SW 1271 (cell line): ENCODE results near the gene CBLIF.
"Not testable (repeated sequence)": the region's sequence is repeated elsewhere in the genome, so short reads cannot be mapped to it uniquely, and the experiment has no call there.

Experiments
- DNase-seq, 2 experiments: peaks; one replicate each; lab custom pipeline; 2025; lab: John Stamatoyannopoulos, UW

The CBLIF gene

DNA sequence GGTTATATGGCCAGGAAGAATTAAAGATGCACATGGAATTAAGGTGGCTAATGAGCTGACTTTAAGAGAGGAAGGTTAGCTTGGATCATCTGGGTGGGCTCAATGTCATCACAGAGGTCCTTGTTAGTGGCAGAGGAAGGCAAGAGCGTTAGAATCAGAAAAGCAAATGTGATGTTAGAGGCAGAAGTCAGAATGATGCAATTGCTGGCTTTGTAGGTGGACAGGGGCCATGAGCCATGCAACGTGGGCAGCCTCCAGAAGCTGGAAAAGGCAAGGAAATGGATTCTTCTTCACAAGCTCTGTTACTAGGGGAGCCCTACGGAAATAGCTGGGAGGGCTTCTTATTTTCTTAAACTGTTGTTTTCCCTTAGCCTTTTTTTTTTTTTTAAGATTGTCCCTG is 2.3 kb upstream of the CBLIF start:
- no peak for DNase-seq

DNA sequence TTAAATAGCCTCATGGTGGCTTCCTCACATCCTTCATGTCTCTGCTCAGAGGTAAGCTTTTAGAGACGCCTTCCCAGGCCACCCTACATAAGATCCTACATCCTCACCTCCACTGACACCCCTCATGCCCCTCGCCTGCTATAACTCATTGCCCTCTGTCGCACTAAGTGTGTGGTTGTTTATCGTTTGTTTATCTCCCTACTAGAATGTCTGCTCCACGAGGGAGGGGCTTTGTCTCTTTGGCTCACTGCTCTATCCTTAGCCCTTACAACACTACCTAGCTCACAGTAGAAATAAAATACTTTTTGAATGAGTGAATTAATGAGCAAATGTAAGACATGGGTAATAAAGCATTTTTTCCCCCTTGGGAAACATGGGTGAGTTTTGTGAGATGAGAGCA is 1.3 kb upstream of the CBLIF start:
- DNase-seq, result no peak

DNA sequence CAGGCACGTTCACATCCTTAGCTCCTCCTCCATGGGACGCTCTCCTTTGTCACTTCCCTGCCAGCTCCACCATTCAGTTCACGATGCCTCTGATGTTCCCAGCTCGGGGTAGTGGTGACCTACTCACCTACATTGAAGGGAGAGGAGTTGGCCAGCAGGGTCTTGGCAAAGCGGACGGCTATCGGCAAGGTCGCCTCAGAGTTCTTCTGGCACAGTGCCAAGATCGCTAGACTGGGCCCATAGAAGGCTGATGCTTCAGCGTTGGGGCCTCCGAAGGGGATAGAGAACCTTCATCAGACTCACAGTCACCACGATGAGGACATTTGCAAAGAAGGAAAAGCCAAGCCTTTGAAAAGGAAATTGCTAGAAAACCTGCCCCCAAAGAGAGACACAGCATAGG is 3.0 kb downstream of the CBLIF start:
- no peak for DNase-seq

DNA sequence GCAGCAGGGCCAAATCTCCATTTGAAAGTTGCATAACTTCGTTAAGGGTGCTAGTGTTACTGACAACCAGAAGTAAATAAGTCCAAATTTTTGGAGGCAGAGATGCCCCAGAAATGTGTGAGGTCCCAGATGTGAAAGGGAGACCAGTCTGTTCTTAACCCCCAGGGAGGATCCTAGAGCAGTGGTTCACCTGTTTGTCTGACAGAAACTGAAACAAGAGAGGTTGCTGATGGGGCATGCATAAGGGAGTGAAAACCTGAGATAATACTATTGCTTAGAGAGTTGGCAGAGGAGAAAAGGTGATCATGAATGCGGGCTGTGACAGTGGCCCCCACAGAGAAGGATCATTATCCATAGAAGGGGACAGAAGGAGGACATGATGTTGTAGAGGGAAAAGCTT is 3.8 kb downstream of the CBLIF start:
- DNase-seq, result no peak

DNA sequence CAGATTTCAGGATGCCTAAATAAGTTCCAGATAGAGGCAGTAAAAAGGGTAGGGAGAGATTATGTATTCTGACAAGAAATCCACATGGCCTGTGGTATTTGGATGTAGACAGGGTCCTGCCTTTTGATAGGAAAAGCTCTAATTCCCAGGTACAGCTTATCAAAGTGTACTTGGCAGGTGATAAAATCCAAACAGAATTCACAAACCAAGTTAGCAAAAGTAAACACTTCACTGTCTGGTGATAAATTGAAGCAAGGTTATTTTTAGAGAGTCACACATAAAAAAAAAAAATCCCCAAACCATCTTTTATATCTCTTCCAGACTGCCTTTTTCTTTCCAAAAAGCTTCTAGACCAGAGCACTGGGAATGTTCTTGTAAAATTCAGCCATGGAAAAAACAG is 5.7 kb downstream of the CBLIF start:
- DNase-seq, result no peak

DNA sequence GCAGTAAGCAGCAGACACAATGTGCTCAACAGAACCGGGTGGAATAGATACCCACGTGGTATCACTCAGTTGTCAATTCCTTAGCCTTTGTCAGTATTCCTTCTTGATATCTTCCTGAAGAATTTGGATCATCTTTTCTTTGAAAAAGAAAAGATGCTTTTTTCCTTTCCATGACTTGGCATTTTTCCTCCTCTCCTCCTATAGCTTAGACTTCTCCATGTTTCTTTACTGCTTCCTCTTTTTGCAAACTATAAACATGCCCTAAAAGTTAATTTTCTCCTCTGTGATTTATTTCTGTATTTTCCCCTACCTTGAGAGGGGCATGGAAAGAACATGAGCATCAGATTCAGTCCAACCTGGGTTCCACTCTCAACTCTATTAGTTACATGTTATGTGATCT is 11.7 kb downstream of the CBLIF start:
- no peak for DNase-seq

DNA sequence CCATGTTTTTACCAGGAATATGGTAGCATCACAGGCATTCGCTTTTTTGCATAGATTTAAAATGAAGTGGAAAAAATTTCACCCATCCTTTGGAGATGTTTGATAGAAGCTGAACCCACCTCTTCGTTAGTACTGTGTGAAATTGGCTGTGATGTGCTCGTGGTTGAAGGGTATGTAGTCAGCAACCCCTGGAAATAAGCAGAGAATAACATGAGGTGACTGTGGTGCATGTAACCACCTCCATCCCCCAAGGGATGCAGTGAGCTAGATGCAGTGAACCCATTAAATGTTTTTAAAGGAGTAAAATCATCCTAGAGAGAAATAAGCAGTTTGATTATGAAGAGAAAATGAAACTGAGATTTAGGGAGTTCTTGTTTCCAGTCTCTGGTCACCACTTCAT is 15.9 kb downstream of the CBLIF start:
- DNase-seq, result no peak

DNA sequence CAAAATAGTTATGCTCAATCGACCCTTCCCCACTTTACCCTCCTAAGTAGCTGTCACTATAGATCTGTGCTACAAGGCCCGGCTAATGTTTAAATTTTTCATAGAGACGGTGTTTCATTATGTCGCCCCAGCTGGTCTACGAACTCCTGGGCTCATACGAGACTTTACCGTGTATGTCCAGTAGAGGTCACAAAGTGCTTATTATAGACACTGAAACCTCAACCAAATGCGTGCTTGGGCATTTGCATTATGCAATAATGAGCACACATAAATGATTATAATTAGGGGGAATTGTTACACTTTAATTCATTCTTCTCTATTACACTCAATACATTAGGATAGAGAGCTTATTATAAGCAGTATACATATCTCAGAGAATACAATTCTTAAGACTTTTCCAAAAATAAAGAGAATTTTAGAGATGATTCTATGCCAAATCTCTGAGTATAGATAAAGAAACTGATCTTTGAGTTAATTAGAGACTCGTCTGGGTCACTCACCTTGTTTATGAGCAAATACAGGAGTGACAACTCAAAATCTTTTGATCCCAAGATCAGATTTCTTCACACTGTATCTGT is 22.2 kb downstream of the CBLIF start:
- DNase-seq, result peak; percentile 13 to 55

DNA sequence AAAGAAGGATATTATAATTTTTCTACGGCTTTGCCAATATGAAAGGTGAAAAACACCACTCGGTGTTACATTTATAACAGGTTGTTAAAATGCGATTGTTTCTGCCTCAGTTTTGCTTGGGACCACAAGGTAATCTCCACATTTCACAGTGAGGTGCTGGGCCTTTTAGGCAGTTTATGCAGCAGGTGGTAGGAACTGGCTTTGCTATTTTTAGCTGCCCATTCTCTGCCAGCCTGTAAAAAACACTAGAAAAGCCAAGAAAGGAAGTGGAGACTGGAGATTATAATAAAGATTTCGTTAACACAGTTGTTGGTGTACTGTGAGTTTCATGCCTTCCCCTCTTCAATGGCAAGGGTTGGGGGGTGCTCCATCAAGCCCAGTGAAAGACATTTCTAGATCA is 26.7 kb downstream of the CBLIF start:
- no peak for DNase-seq

DNA sequence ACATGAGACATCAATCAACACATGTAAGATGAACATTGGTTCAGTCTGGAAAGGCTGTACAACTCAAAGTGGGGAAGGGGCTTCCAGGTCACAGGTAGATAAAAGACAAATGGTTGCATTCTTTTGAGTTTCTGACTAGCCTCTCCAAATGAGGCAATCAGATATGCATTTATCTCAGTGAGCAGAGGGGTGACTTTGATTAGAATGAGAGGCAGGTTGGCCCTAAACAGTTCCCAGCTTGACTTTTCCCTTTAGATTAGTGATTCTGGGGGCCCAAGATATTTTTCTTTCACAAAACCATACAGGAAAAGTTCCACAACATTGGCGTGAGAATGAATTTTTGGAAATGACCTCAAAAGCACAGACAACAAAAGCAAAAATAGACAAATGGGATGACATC is 28.9 kb downstream of the CBLIF start:
- DNase-seq, result not testable (repeated sequence)

DNA sequence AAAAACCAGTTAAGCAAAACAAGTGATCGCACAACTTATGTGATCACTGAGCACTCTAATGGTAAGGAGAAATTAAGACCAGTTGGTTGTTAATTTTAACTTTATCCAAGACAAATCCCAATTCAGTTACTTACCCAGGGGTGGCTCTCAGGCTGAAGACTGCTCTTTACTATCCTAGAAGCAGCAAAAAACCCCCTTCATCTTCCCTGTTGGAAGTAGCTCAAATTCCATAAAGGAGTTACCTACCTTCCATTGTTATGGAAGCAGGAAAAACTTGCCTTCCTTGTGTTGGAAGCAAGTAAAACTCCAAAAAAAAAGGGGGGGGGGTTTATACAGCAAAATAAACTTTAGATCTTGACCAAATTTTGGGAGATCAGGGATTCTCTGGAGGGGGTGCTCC is 29.5 kb downstream of the CBLIF start:
- DNase-seq, result no peak

DNA sequence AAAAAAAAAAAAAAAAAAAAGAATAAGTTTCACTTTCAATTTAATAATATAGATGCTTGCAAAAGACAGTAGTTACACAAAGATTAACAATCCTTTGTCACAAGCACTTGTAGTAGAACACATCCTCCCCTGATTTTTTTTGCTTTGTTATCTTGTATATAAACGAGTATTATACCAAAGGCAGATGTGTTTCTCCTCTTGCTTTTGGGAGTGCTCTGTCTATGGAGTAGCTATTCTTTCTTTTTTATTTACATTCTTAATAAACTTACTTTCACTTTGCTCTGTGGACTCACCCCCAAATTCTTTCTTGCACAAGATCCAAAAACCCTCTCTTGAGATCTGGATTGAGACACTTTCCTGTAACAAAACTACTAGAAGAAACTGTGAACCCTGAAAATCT is 31.3 kb downstream of the CBLIF start:
- no peak for DNase-seq

DNA sequence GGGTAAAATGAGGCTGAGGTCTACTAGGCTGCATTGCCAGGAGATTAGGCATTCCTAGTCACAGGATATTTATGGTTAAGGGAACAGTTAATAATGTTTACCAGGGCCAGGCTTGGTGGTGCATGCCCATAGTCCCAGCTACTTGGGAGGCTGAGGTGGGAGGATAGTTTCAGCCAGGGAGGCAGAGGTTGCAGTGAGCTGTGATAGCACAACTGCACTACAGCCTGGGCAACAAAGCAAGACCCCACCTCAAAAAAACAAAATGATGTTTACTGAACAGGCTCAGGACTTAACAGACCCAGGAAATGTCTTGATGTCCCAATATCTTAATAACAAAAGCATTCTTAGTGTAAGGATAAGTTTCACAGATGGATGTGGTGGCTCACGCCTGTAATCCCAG is 31.9 kb downstream of the CBLIF start:
- no peak for DNase-seq

DNA sequence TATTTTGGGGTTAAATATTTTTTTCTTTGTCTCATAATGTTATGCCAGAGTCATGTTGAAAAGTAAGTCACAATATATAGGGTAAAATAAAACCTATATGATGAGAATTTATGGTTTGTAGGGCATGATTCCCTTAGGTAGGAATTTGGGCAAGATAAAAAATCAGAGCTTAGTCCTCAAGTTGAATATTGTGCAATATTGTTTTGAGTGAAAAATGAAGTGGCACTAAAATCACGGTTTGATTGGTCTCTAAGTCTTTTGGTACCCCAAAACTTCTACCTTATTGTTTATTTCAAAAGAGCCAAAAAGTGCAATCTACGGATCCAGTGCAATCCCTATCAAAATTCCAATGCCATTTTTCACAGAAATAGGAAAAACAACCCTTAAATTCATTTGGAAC is 33.1 kb downstream of the CBLIF start:
- no peak for DNase-seq

DNA sequence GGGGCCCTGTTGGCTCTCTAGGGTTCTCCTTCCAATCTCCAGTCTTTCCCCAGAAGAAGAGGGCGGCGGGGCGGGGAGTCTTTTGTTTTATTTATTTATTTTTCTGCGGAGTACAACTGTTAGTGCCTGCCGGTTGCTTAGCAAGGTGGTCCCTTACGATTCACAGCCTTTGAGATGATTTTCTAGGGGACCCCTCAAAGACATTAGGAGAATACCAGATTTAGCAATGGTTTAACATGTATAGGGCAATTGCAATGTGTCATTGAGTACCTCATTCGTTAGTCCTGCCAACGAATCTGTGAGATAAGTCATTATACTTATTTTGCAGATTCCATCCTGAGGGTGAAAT is 34.4 kb downstream of the CBLIF start:
- DNase-seq, result no peak

DNA sequence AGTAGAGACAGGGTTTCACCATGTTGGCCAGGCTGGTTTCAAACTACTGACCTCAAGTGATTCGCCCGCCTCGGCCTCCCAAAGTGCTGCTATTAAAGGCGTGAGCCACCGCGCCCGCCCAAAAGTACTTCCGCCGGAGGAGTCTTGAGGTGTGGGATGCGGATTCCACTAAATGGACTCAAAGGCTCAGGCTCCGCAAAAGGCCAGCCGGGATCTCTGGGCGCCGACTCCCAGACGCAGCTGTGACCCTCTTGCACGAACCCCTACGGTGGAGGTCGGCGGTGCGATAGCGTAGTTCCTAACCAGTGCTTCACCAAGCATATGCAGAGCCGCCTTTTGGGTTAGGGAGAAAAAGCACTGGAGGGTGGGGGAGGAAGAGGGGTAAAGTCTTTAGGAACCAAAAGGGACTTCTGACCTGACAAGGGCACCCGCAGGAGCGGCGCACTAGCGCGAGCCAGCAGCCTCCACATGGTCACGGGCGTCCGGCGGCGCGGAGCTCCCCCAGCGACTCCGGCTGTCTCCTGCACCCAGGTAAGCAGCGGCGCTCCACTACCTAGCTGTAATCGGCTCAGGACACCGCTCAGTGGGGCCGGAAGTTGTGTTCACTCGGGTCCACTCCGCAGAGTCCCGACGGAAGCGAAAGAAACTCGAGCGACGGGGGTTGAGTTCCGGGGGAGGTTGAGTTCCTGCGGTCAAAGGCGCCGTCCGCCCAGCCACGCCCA is 34.9 kb downstream of the CBLIF start, which contains the start of gene MRPL16:
Gene MRPL16, minus strand, starts transcription at position 590 of the 722 bp plus-strand sequence. Its CDS starts 120 bp downstream, at position 470.
- DNase-seq, result peak; percentile 70 to 86

DNA sequence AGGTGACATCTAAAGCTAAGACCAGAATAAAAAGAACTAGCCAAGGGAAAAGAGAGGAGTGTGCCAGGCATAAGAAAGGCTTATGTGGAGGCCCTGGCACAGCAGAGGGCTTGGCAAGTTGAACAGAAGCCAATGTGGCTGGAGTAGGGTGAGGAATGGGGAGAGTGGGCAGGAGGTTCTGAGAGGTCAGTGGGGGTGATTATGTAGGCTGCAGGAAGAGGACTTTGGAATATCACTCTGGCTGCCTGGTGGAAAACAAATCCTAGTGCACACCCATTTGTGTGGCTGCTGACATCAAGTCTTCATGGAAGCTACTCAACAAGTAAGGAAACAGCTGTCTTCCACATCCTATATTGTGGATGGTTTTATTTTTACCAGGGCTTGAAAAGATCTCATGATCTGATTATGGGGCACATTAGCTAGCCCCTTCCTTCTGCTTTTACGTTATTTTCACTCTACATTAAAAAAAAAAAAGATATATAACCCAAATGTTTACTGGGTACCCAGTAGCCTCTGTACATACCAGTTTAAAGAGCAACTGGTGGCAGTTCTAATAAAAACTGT is 38.2 kb downstream of the CBLIF start:
- no peak for DNase-seq

DNA sequence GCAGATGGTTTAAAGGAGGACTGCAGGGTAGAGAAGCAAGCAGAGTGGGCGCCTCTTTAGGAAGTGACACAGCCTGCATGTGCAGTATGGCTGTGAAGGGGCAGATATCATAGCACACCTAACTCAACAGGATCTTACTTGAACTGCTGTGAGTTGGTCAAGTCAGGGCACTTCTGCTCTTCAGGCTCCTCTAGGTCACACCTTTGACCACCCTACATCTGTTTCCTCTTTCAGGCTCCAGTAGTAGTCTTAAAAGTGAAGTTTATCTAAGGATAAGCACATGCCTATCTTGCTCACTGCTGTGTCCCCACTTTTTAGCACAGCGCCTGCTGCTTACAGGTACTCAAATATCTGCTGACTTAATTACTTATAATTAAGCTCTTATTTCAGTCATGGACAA is 41.2 kb downstream of the CBLIF start:
- DNase-seq, result no peak

DNA sequence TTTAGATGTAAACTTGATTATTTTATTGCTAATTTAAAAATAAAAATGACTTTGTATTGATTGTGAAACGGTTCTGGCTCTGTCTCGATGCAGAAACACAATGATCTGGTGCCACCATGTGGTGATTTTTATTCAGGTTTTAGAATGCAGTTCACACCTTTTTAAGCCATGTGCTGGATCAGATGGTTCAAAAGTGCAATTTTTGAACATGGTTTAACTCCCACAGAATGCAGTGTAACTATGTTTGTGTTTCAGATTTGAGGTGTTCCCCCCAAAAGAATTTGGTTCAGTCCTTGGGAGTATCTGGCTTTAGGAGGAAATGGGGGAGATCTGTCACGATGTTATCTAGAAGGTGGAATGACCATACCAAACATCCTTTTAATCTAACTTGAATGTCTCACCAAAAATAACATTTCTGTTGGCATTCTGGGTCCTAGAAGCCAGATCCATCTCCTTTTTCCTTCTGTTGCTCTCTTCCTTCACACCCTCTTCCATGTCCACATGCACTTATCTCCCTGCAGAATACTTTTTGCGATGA is 42.6 kb downstream of the CBLIF start:
- DNase-seq, result peak in 1 of 2 experiments; percentile 52

DNA sequence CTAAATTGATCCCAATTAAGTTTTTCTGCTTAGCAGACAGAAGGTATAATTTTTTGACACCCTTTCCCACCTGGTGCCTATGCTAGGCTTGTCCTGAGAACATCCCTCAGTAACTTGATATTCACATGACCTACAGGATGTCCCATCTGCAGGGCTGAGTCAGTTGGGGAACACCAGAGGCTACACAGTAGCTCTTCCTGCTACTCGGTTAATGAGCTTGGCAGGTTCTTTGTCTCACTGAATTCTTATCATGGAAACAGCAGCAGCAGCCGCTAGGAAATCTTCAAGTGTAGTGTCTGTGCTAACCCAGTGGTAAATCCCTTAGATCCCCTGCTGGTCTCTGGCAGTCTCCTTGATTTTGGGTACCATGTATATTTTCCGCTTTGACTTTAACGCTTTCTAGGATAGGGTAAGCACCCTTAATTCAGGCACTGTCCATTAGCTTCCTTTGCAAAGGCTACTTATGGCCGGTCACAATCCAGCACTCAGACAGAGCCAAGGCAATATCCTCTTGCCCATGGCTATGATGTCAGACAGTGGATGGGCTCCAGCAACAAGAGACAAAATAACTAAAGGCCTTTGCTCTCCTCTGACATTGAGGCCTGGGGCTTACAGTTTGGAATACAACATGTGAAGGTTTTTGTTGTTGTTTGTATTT is 43.2 kb downstream of the CBLIF start:
- no peak for DNase-seq

DNA sequence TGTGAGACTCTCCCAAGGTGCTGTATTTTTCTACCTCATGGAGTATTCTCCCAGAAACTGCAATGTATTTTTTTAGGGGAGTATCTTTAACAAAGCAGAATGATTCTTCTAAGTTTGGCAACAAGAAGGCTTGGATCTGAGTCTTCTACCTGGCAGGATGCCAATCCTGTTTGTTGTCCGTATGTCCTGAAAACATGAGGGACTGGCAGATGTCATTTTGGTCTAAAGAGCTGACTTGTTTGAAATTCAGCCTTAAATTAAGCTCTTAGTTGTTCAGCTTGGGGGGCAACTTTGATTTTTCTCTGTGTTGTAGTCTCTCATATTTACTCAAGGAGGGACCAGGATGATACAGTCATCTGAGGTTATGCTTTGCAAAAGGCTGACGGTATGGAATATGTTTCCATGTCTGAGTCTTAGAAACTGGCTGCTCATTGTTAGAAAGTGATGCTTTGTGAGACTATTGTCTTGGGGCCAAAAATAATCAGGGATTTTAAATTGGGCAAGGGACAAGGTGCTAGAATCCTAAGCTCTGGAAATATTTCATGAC is 44.1 kb downstream of the CBLIF start:
- no peak for DNase-seq

DNA sequence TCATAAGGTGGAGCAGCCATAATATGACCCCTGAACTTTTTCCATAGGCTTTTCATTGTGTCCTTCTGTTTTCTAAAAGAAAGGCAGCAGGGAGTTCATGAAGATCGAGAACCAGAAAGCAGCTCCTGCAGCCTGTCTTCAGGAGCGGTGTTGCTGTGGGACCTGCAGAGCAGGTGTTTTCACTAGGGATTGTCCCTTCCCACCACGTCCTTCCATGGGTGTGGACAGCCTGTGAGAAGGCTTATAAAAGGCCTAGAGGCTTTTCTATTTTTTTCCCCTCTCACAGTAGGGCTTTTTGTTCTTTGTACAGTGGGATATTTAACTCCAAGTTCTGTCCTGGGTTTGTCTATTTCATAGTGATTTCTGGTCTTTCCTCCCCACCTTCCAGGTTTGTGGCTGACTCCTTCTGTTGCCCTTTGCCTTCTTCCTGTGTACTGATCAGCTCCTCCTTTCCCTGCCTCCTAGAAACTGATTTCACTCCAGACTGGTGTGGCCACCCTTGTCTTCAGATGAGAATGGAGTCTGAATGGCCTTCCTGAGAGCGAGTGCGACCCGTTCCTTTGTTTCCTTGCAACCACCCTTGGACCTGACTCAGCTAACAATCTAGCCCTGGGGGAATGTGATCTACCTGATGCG is 44.8 kb downstream of the CBLIF start:
- DNase-seq, result no peak
